ENCODE results near the gene VAT1. TPM values are rescaled to one million over a fixed set of nuclear protein-coding genes. Genes with fewer than 3 reads are reported as not detected.
A peak's percentile ranks its signal among the peaks of the same experiment; 100 is the strongest.

The VAT1 gene
- total and polyA plus RNA-seq, 2 experiments from 2014 or later, result 223 to 238 TPM

DNA sequence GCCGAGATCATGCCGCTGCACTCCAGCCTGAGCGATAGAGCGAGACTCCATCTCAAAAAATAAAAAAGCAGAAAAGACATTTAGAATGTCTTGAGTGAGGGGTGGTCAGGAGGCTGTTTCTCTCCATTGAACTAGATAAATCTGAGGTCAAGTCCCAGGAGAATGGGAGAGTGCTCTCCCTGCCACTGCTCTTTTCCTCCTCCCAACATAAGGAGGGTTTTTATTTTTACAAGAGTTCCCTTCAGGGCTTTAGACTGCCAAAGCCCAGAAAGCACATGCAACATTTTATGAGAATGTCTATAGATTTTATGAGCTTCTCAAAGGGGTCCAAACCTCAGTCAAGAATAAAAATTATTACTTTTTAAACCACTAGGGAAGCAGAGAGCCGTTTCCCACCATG is 4.4 kb upstream of the VAT1 start:
- H3K27me3 ChIP-seq (replicated peaks; ENCODE audit: insufficient read depth), result no peaks in the 10 kb centered on the region
- H3F3A ChIP-seq (ENCODE audit: insufficient read depth), result no peaks in the 10 kb centered on the region
- H3K79me2 ChIP-seq (ENCODE audit: insufficient read depth), result peaks cover 6% of the 10 kb centered on the region; the same call in 1 of the 2 replicates
- H3K9me3 ChIP-seq (ENCODE audit: low read depth), result no peaks in the 10 kb centered on the region
- no peak overlapping the region for H2AFZ ChIP-seq
- no peak overlapping the region for H3K27ac ChIP-seq
- no peak for DNase-seq
- no peak overlapping the region for H3K4me3 ChIP-seq
- no peaks in the 10 kb centered on the region for H4K20me1 ChIP-seq (ENCODE audit: insufficient read depth)
- H3K9me2 ChIP-seq (ENCODE audit: insufficient read depth), result no peaks in the 10 kb centered on the region
- no peaks in the 10 kb centered on the region for H3K4me1 ChIP-seq (ENCODE audit: insufficient read depth)
- no peaks in the 10 kb centered on the region for H3K36me3 ChIP-seq (ENCODE audit: low read depth)
- H3K9ac ChIP-seq, result no peak overlapping the region
- no peak overlapping the region for H3K4me2 ChIP-seq (ENCODE audit: unreplicated experiment)
- TF ChIP-seq EZH2 (IDR thresholded peaks at IDR 0.05; ENCODE audit: insufficient read depth, poor library complexity, severe bottlenecking), result no peak
- no peak for TF ChIP-seq EZH2phosphoT487 (IDR thresholded peaks at IDR 0.05; ENCODE audit: insufficient read depth, low read depth)
- WGBS, 2 experiments (ENCODE audit: low coverage in 1 of 2, low lambda C conversion rate in 2 of 2, missing lambda C conversion rate in 2 of 2), result 82 to 85% methylated on average over 5 of the region's 5 CpGs
- in situ Hi-C loops (cut with MboI), result loop anchor here (25.0 kb wide), 1 partner anchor 286 kb away; no protein-coding TSS in a partner anchor

DNA sequence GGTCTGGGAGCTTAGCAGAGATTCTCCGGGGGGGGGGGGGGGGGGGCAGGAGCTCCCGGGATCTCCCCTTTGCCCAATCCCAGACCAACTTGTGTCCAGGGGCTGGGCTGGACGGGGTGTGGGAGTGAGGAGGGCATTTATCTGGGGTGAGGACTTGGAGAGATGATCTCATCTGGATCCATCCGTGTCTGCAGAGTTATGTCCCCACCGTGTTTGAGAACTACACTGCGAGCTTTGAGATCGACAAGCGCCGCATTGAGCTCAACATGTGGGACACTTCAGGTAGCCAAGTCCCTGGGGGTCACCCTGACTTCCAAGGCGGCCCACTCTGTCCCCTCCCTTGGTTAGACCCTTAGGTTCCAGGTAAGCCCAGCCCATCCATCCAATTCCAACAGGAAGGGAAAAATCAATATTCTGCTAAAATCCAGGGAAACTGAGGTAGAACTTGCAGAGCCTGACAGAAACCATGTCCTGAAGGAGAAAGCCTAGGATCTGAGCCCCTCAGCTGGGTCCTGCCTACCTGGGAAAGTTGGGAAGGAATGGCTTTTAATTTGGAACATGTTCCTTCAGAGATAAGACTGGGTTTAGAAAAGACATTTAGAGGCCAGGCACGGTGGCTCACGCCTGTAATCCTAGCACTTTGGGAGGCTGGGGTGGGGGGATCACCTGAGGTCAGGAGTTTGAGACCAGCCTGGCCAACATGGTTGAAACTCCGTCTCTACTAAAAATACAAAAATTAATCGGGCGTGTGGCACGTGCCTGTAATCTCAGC is 3.8 kb upstream of the VAT1 start:
- TF ChIP-seq EZH2phosphoT487 (IDR thresholded peaks at IDR 0.05; ENCODE audit: insufficient read depth, low read depth), result no peak
- TF ChIP-seq EZH2 (IDR thresholded peaks at IDR 0.05; ENCODE audit: insufficient read depth, poor library complexity, severe bottlenecking), result no peak
- H3K4me2 ChIP-seq (ENCODE audit: unreplicated experiment), result no peak overlapping the region
- no peak overlapping the region for H3K9ac ChIP-seq
- no peaks in the 10 kb centered on the region for H3K4me1 ChIP-seq (ENCODE audit: insufficient read depth)
- in situ Hi-C loops (cut with MboI), result loop anchor here (25.0 kb wide), 1 partner anchor 286 kb away; no protein-coding TSS in a partner anchor
- no peaks in the 10 kb centered on the region for H3K9me2 ChIP-seq (ENCODE audit: insufficient read depth)
- no peak overlapping the region for H3K4me3 ChIP-seq
- 59 to 60% methylated on average over 13 to 14 of the region's 16 CpGs for whole genome bisulfite sequencing, 2 experiments (ENCODE audit: low coverage in 1 of 2, low lambda C conversion rate in 2 of 2, missing lambda C conversion rate in 2 of 2)
- H4K20me1 ChIP-seq (ENCODE audit: insufficient read depth), result no peaks in the 10 kb centered on the region
- DNase-seq, result no peak
- H3K79me2 ChIP-seq (ENCODE audit: insufficient read depth), result peaks cover 7% of the 10 kb centered on the region
- H3K36me3 ChIP-seq (ENCODE audit: low read depth), result no peaks in the 10 kb centered on the region
- H3K27ac ChIP-seq, result no peak overlapping the region
- H3K27me3 ChIP-seq (replicated peaks; ENCODE audit: insufficient read depth), result no peaks in the 10 kb centered on the region
- H3K9me3 ChIP-seq (ENCODE audit: low read depth), result no peaks in the 10 kb centered on the region
- no peaks in the 10 kb centered on the region for H3F3A ChIP-seq (ENCODE audit: insufficient read depth)
- H2AFZ ChIP-seq, result no peak overlapping the region

DNA sequence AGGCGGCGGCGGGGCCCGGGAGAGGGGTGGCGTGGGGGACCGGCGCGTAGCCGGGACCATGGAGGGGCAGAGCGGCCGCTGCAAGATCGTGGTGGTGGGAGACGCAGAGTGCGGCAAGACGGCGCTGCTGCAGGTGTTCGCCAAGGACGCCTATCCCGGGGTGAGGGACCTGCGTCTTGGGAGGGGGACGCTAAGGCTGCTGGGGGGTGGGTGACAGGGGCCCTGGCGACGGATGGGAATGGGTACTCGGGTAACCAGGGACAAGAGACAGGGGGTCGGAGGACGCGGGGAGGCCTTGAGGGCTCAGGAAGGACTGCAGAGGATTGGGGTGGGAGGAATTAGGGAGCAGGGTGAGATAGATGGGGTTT is 3.1 kb upstream of the VAT1 start:
- Histone ChIP-seq H3K36me3 (ENCODE audit: low read depth) (no peaks in the 10 kb centered on the region), H3K4me3 (peak overlapping the region; percentile 76), H3F3A (ENCODE audit: insufficient read depth) (no peaks in the 10 kb centered on the region), H3K79me2 (ENCODE audit: insufficient read depth) (peaks cover 14% of the 10 kb centered on the region), H4K20me1 (ENCODE audit: insufficient read depth) (no peaks in the 10 kb centered on the region), H2AFZ (peak overlapping the region; percentile 49; the same call in 1 of the 2 replicates), H3K27me3 (replicated peaks; ENCODE audit: insufficient read depth) (no peaks in the 10 kb centered on the region), H3K27ac (no peak overlapping the region), H3K9me3 (ENCODE audit: low read depth) (no peaks in the 10 kb centered on the region), H3K9me2 (ENCODE audit: insufficient read depth) (no peaks in the 10 kb centered on the region), H3K4me1 (ENCODE audit: insufficient read depth) (peaks cover 7% of the 10 kb centered on the region), H3K9ac (no peak overlapping the region), H3K4me2 (ENCODE audit: unreplicated experiment) (no peak overlapping the region)
- WGBS, 2 experiments (ENCODE audit: low coverage in 1 of 2, low lambda C conversion rate in 2 of 2, missing lambda C conversion rate in 2 of 2), result 0 to 2% methylated on average over 6 to 17 of the region's 27 CpGs
- no peak for TF ChIP-seq EZH2 (IDR thresholded peaks at IDR 0.05; ENCODE audit: insufficient read depth, poor library complexity, severe bottlenecking)
- no peak for TF ChIP-seq EZH2phosphoT487 (IDR thresholded peaks at IDR 0.05; ENCODE audit: insufficient read depth, low read depth)
- in situ Hi-C loops (cut with MboI), result loop anchor here (25.0 kb wide), 1 partner anchor 287 kb away; no protein-coding TSS in a partner anchor
- no peak for DNase-seq

DNA sequence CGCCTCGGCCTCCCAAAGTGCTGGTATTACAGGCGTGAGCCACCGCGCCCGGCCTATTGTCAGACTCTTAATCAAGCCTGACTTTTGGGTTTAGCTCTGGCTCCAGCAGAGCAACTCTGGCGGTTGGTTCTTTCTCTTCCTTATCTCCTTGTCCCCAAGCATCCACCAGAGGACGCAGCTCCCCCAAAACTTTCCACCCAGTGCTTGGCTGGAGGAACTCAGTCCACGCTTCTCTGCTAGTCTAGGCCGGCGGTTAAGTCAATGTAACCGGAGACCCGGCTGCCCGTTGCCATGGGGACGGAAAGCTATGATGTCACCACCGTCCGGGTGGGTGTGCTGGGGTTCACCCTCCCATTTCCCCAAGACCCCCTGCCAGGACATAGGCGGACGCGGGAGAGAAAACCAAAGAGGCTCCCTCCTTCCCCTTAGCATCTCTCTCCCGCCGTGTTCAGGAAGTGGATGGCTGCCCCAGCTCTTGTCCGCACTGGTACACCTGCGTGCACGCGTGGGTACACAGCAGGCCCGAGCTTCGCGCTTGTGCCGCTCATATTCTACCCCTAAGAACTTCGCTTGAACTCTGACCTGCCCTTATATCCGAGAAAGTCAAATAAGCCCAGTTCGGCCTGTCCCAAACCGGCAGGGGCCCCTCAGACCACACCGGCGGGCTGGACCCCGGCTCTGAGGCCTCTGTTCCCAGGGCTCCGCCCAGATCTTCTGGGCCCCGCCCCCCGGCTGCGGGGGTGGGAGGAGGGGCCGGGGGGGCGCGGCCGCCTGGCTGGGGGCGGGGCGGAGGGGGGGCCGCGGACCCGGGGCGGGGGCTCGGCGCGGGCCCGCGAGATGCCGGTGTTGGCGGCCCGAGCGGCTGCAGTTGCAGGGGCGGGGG is 2.5 kb upstream of the VAT1 start, which contains the start of gene RND2:
RND2 (plus strand) TSS at position 825 of the 883 bp plus-strand sequence. CDS start 117 bp downstream, outside the sequence.
- in situ Hi-C loops (cut with MboI), result loop anchor here (25.0 kb wide), 1 partner anchor 288 kb away; no protein-coding TSS in a partner anchor

More for the DNA sequence above, 2.5 kb upstream of the VAT1 start, which contains the start of gene RND2:
- Histone ChIP-seq H3K36me3 (ENCODE audit: low read depth) (no peaks in the 10 kb centered on the region), H3K4me1 (ENCODE audit: insufficient read depth) (peaks cover 13% of the 10 kb centered on the region), H2AFZ (peak within 1 kb of the TSS; percentile 81), H3K27ac (no peak within 1 kb of the TSS), H3K9ac (peak within 1 kb of the TSS; percentile 78), H3F3A (ENCODE audit: insufficient read depth) (no peaks in the 10 kb centered on the region), H3K4me3 (peak within 1 kb of the TSS; percentile 76), H3K4me2 (ENCODE audit: unreplicated experiment) (peak within 1 kb of the TSS; percentile 90), H3K79me2 (ENCODE audit: insufficient read depth) (peaks cover 20% of the 10 kb centered on the region), H3K27me3 (replicated peaks; ENCODE audit: insufficient read depth) (no peaks in the 10 kb centered on the region), H4K20me1 (ENCODE audit: insufficient read depth) (no peaks in the 10 kb centered on the region), H3K9me2 (ENCODE audit: insufficient read depth) (no peaks in the 10 kb centered on the region), H3K9me3 (ENCODE audit: low read depth) (no peaks in the 10 kb centered on the region)
- WGBS, 2 experiments (ENCODE audit: low coverage in 1 of 2, low lambda C conversion rate in 2 of 2, missing lambda C conversion rate in 2 of 2), result 1% methylated on average over 41 to 43 of the region's 61 CpGs
- peak; percentile 96 for DNase-seq
- TF ChIP-seq EZH2 (IDR thresholded peaks at IDR 0.05; ENCODE audit: insufficient read depth, poor library complexity, severe bottlenecking) (no peak), EZH2phosphoT487 (IDR thresholded peaks at IDR 0.05; ENCODE audit: insufficient read depth, low read depth) (no peak)
